A549 (cell line): ENCODE measurements around the gene PARD3B. TPM values are rescaled to one million over a fixed set of nuclear protein-coding genes. Genes with fewer than 3 reads are reported as not detected.
A peak's percentile ranks its signal among the peaks of the same experiment; 100 is the strongest.

Source experiments
- ATAC-seq, 2 experiments: fragments of 200-7000 bp in 1 of 2; fragments of >200 bp in 1 of 2; cut with Nextera tagmentation in 1 of 2; cut with Tn5 transposase in 1 of 2; 3 replicates each; pipeline versions ENCODE4 v1.8.0 to v1.9.1; 2018 to 2020; ENCODE audit warnings: mild to moderate bottlenecking in 1 of 2, moderate library complexity in 1 of 2
- CTCF ChIA-PET: fragments of 300-600 bp; sonication (Branson Sonifier 250); formaldehyde crosslinking; extraction: SDS; loops from one replicate; lab custom pipeline; 2021; ENCODE audit warnings: antibody characterized with exemption, inconsistent platforms; lab: Yijun Ruan, JAX
- POLR2A ChIA-PET: fragments of 350-600 bp; formaldehyde crosslinking; extraction: SDS; loops from one replicate; lab custom pipeline; 2021; ENCODE audit warnings: antibody characterized with exemption, inconsistent platforms; lab: Yijun Ruan, JAX
- DNase-seq, 2 experiments: peaks; one replicate each; pipeline versions ENCODE4 v3.0.0 to v3.0.0-alpha.2; 2011 to 2016; ENCODE audit warnings: low read depth in 1 of 2, low spot score in 1 of 2
- FAIRE-seq: peaks from 2 replicates; lab custom pipeline; 2011; peaks lifted over from hg19 to GRCh38; lab: Jason Lieb, UNC
- H3K27ac ChIP-seq, 2 experiments: fragments of >200 bp; sonication (Bioruptor Twin); formaldehyde crosslinking; 3 replicates each; pipeline ENCODE4 v1.5.1; 2016 to 2017
- H3K4me1 ChIP-seq: fragments of >200 bp; sonication (Bioruptor Twin); formaldehyde crosslinking; 3 replicates; pipeline ENCODE4 v1.6.1; 2016
- H3K4me2 ChIP-seq: fragments of >200 bp; sonication (Bioruptor Twin); formaldehyde crosslinking; 3 replicates; pipeline ENCODE4 v1.6.1; 2016
- H3K4me3 ChIP-seq: fragments of >200 bp; sonication (Bioruptor Twin); formaldehyde crosslinking; 3 replicates; pipeline ENCODE4 v1.5.1; 2016
- H3K9me3 ChIP-seq: fragments of >200 bp; sonication (Bioruptor Twin); formaldehyde crosslinking; 3 replicates; pipeline ENCODE4 v1.6.1; 2016
- FOSL2 ChIP-seq, 2 experiments: fragments of 450-650 bp in 1 of 2; fragments of >200 bp in 1 of 2; sonication (Bioruptor Twin) in 1 of 2; formaldehyde crosslinking; IDR thresholded peaks; 2 replicates each; pipeline versions ENCODE4 v1.5.0 to v1.6.1; 2016 to 2020; ENCODE audit warnings: mild to moderate bottlenecking in 1 of 2, moderate library complexity in 1 of 2
- HOXB5 ChIP-seq: fragments of 250-450 bp; sonication (Bioruptor Pico); IDR thresholded peaks from 2 replicates; pipeline ENCODE4 v1.5.0; 2020; ENCODE audit warnings: mild to moderate bottlenecking, moderate library complexity
- JUN ChIP-seq, 2 experiments: fragments of >200 bp; sonication (Bioruptor Twin); formaldehyde crosslinking; IDR thresholded peaks; 2 replicates in 1 of 2; 3 replicates in 1 of 2; pipeline ENCODE4 v1.6.1; 2016 to 2017
- JUNB ChIP-seq: fragments of >200 bp; sonication (Bioruptor Twin); formaldehyde crosslinking; IDR thresholded peaks from 2 replicates; pipeline ENCODE4 v1.6.1; 2016
- KDM5A ChIP-seq: fragments of 200-600 bp; sonication (generic); IDR thresholded peaks from 2 replicates; pipeline ENCODE4 v1.6.1; 2016; ENCODE audit warnings: antibody characterized with exemption, mild to moderate bottlenecking
- MAFK ChIP-seq: fragments of 450-650 bp; IDR thresholded peaks from 2 replicates; pipeline ENCODE4 v1.6.1; 2014; ENCODE audit not compliant: partially characterized antibody
- MAX ChIP-seq: IDR thresholded peaks from 2 replicates; pipeline ENCODE4 v1.6.1; 2012
- NPAS2 ChIP-seq: fragments of 250-450 bp; sonication (Bioruptor Pico); IDR thresholded peaks from 2 replicates; pipeline ENCODE4 v1.8.0; 2022; ENCODE audit warnings: mild to moderate bottlenecking, moderate library complexity, borderline replicate concordance
- POLR2A ChIP-seq: IDR thresholded peaks from 2 replicates; pipeline ENCODE4 v1.6.1; 2012; ENCODE audit warnings: mild to moderate bottlenecking, low read length
- POLR2AphosphoS2 ChIP-seq: conservative IDR thresholded peaks from 2 replicates; pipeline ENCODE4 v1.6.1; 2012; ENCODE audit warnings: low read length, improper control_type of control experiment, inconsistent platforms
- RAD21 ChIP-seq, 2 experiments: fragments of >200 bp in 1 of 2; sonication (Bioruptor Twin) in 1 of 2; formaldehyde crosslinking in 1 of 2; IDR thresholded peaks in 1 of 2; conservative IDR thresholded peaks in 1 of 2; 2 replicates in 1 of 2; 3 replicates in 1 of 2; pipeline ENCODE4 v1.6.1; 2012 to 2018; ENCODE audit warnings: inconsistent platforms in 1 of 2
- RCOR1 ChIP-seq: fragments of 150-350 bp; IDR thresholded peaks from 2 replicates; pipeline ENCODE4 v1.6.1; 2014; ENCODE audit warnings: antibody characterized with exemption, low read length, low read depth
- RNF2 ChIP-seq: fragments of 200-600 bp; sonication (generic); IDR thresholded peaks from 2 replicates; pipeline ENCODE4 v1.6.1; 2016; ENCODE audit warnings: low read depth, mild to moderate bottlenecking, antibody characterized with exemption, moderate library complexity, borderline replicate concordance
- SREBF2 ChIP-seq: fragments of 450-650 bp; IDR thresholded peaks from 2 replicates; pipeline ENCODE4 v1.6.1; 2014; ENCODE audit warnings: mild to moderate bottlenecking, moderate library complexity
- USF2 ChIP-seq: fragments of 450-650 bp; IDR thresholded peaks from 2 replicates; pipeline ENCODE4 v1.6.1; 2014; ENCODE audit warnings: antibody characterized with exemption
- ZSCAN20 ChIP-seq: fragments of 250-450 bp; sonication (Bioruptor Pico); IDR thresholded peaks from 2 replicates; pipeline ENCODE4 v1.8.0; 2022; ENCODE audit warnings: mild to moderate bottlenecking, moderate library complexity
- WGBS: methylation state at CpG from one replicate; pipeline ENCODE4 v1.1.6; 2017; ENCODE audit errors: missing lambda C conversion rate; 5-methylcytosine and 5-hydroxymethylcytosine counted together
- polyA plus RNA-seq, 4 experiments: library from polyadenylated mRNA; depleted of rRNA in 3 of 4; stranded (reverse); fragments of >200 nt; fragmentation: RNase III in 1 of 4; extraction: RNeasy Plus Mini Kit Qiagen cat#74134 plus additional on column Dnase treatment in 1 of 4; gene quantifications; 2 replicates in 3 of 4; 3 replicates in 1 of 4; pipeline ENCODE4 v1.2.3, GENCODE V29; 2011 to 2017
- TF ChIP-seq, protein P1 (sequence below): fragments of 150-350 bp; IDR thresholded peaks from 2 replicates; pipeline ENCODE4 v1.6.1; 2014; ENCODE audit warnings: low read depth, mild to moderate bottlenecking, low read length
- TF ChIP-seq, protein P2 (sequence below): fragments of 250-450 bp; sonication (Bioruptor Pico); IDR thresholded peaks from 2 replicates; pipeline ENCODE4 v1.5.0; 2020; ENCODE audit warnings: low read depth, mild to moderate bottlenecking, moderate library complexity

PARD3B gene
- polyA plus RNA-seq, 2 of the 4 experiments (the other 2 are of a cell fraction), result 1.2 to 2.4 TPM

DNA sequence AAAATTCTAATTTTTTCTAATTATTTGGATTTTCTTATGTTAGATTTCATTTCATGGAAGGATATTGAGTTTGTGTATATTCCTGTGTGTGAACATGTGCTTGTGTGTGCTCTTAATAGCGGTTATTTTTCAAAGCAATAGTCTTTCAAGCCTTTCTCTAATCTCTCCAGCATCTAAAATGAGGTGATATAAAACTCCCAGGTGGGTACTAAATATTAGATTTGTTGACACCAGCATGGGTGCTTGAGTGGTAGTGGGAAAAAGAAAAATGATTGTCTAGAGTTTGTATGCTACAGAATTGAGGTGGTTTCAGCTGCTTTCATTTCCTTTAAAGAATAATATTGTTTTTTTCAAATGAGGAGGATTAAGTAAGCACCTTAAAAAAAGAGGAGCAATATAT lies 296.8 kb downstream of the PARD3B start:
- H3K4me1 ChIP-seq, result peaks cover 23% of the 10 kb centered on the region
- ChIA-PET CTCF (no interaction called here), POLR2A (interaction anchor here (0.9 kb wide), 1 partner anchor 840 kb away, joined by 3 read pairs; the partner anchor contains the start of gene NRP2)
- no peak for FAIRE-seq
- whole genome bisulfite sequencing, result 88% methylated on average over 1 of the region's 1 CpG
- H3K9me3 ChIP-seq, result no peaks in the 10 kb centered on the region
- ATAC-seq, result no peak
- no peak for DNase-seq
- no peak overlapping the region for H3K4me3 ChIP-seq
- TF ChIP-seq USF2, result no peak
- no peak for TF ChIP-seq SREBF2
- TF ChIP-seq RAD21 (conservative IDR thresholded peaks at IDR 0.05 in 1 of 2, IDR thresholded peaks at IDR 0.05 in 1 of 2), result no peak
- no peak for TF ChIP-seq KDM5A
- TF ChIP-seq ZSCAN20 (CRISPR knock-in tag), result no peak
- TF ChIP-seq, protein P1, sequence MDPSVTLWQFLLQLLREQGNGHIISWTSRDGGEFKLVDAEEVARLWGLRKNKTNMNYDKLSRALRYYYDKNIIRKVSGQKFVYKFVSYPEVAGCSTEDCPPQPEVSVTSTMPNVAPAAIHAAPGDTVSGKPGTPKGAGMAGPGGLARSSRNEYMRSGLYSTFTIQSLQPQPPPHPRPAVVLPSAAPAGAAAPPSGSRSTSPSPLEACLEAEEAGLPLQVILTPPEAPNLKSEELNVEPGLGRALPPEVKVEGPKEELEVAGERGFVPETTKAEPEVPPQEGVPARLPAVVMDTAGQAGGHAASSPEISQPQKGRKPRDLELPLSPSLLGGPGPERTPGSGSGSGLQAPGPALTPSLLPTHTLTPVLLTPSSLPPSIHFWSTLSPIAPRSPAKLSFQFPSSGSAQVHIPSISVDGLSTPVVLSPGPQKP, result no peak
- no peak for TF ChIP-seq RNF2
- TF ChIP-seq POLR2AphosphoS2, result no peak
- TF ChIP-seq, protein P2, sequence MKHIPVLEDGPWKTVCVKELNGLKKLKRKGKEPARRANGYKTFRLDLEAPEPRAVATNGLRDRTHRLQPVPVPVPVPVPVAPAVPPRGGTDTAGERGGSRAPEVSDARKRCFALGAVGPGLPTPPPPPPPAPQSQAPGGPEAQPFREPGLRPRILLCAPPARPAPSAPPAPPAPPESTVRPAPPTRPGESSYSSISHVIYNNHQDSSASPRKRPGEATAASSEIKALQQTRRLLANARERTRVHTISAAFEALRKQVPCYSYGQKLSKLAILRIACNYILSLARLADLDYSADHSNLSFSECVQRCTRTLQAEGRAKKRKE (CRISPR knock-in tag), result no peak
- TF ChIP-seq JUN (IDR thresholded peaks at IDR 0.05), result no peak
- TF ChIP-seq POLR2A, result no peak
- TF ChIP-seq NPAS2, result no peak
- TF ChIP-seq HOXB5 (CRISPR knock-in tag), result no peak
- TF ChIP-seq, all 56 proteins: peak for 0
- H3K4me2 ChIP-seq, result peak overlapping the region; percentile 65
- peak overlapping the region; percentile 69 to 84 for H3K27ac ChIP-seq

GRCh38 chr2:204842661-204843485 lies 297.6 kb downstream of the PARD3B start:
- DNase-seq, result peak; percentile 25 to 54
- H3K4me2 ChIP-seq, result peak overlapping the region; percentile 65
- 31% methylated on average over 9 of the region's 9 CpGs for WGBS

More at GRCh38 chr2:204842661-204843485, 297.6 kb downstream of the PARD3B start:
- CTCF ChIA-PET, result no interaction called here
- Histone ChIP-seq H3K9me3 (no peaks in the 10 kb centered on the region), H3K27ac (peak overlapping the region; percentile 69 to 84), H3K4me3 (no peak overlapping the region), H3K4me1 (peaks cover 23% of the 10 kb centered on the region)
- ATAC-seq, result peak; percentile 95 to 98
- TF ChIP-seq MAX (no peak), MAFK (peak; percentile 87), JUNB (peak; percentile 58), RCOR1 (no peak), JUN (IDR thresholded peaks at IDR 0.05) (0 out of 5 replicates have a peak, but pooled peaks of 1 of the 2 experiments have one; percentile 23), FOSL2 (IDR thresholded peaks at IDR 0.05) (peak; percentile 20; the same call in 1 of the 2 replicates), FOSL2 (CRISPR knock-in tag; IDR thresholded peaks at IDR 0.05) (peak; percentile 57)
- TF ChIP-seq, protein P1, result no peak
- peak; percentile 63 for FAIRE-seq
- POLR2A ChIA-PET, result interaction anchor here (0.9 kb wide), 1 partner anchor 839 kb away, joined by 3 read pairs; the partner anchor contains the start of gene NRP2
